Measurements from ENCODE around the gene APBB2. TPM values are rescaled to one million over a fixed set of nuclear protein-coding genes. Genes with fewer than 3 reads are reported as not detected.
"Not testable (repeated sequence)": the region's sequence is repeated elsewhere in the genome, so short reads cannot be mapped to it uniquely, and the experiment has no call there.

The APBB2 gene
- total RNA-seq, 3 donors from 2014 or later (not counting 1 experiment from before 2014, with no cell fraction given): 0.38 to 0.48 TPM; not detected in 1

DNA sequence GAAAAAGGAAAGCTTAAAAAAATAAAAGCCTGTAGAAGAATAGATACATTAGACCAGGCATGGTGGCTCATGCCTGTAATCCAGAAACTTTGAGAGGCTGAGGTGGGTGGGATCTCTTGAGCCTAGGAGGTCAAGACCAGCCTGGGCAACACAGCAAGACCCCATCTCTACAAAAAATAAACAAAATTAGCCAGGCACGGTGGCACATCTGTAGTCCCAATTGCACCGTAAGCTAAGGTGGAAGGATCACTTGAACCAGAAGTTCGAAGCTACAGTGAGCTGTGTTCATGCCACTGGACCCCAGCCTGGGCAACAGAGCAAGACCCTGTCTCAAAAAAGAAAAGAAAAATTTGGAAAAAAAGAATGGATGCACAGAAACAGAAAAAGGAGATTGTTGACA is 149.4 kb downstream of the APBB2 start:
- Mint-ChIP-seq H3K27ac (no peak overlapping the region), H3K4me3 (no peak overlapping the region), H3K27me3 (ENCODE audit: low read depth in 2 of 2) (no peaks in the 10 kb centered on the region), H3K9me3 (peaks cover 0 to under 1% of the 10 kb centered on the region in 2 donors), H3K4me1 (no peaks in the 10 kb centered on the region), H3K36me3 (no peaks in the 10 kb centered on the region)
- Histone ChIP-seq H3K9me3 (ENCODE audit: control insufficient read depth, insufficient read depth, low read length) (no peaks in the 10 kb centered on the region), H3K36me3 (ENCODE audit: control insufficient read depth, insufficient read depth, low read length) (no peaks in the 10 kb centered on the region), H3K27ac (ENCODE audit: low read length) (no peak overlapping the region), H3K4me1 (ENCODE audit: control insufficient read depth, insufficient read depth, low read length) (no peaks in the 10 kb centered on the region), H3K4me3 (ENCODE audit: low read length) (no peak overlapping the region), H3K27me3 (ENCODE audit: control insufficient read depth, insufficient read depth, low read length) (no peaks in the 10 kb centered on the region)
- TF ChIP-seq, protein P1, sequence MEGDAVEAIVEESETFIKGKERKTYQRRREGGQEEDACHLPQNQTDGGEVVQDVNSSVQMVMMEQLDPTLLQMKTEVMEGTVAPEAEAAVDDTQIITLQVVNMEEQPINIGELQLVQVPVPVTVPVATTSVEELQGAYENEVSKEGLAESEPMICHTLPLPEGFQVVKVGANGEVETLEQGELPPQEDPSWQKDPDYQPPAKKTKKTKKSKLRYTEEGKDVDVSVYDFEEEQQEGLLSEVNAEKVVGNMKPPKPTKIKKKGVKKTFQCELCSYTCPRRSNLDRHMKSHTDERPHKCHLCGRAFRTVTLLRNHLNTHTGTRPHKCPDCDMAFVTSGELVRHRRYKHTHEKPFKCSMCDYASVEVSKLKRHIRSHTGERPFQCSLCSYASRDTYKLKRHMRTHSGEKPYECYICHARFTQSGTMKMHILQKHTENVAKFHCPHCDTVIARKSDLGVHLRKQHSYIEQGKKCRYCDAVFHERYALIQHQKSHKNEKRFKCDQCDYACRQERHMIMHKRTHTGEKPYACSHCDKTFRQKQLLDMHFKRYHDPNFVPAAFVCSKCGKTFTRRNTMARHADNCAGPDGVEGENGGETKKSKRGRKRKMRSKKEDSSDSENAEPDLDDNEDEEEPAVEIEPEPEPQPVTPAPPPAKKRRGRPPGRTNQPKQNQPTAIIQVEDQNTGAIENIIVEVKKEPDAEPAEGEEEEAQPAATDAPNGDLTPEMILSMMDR (IDR thresholded peaks at IDR 0.05): no peak
- ATAC-seq: no peak
- DNase-seq: no peak
- intact Hi-C loops (cut with micrococcal nuclease): no loop called here
- WGBS (ENCODE audit: insufficient coverage): 87% methylated on average over 3 of the region's 3 CpGs

DNA sequence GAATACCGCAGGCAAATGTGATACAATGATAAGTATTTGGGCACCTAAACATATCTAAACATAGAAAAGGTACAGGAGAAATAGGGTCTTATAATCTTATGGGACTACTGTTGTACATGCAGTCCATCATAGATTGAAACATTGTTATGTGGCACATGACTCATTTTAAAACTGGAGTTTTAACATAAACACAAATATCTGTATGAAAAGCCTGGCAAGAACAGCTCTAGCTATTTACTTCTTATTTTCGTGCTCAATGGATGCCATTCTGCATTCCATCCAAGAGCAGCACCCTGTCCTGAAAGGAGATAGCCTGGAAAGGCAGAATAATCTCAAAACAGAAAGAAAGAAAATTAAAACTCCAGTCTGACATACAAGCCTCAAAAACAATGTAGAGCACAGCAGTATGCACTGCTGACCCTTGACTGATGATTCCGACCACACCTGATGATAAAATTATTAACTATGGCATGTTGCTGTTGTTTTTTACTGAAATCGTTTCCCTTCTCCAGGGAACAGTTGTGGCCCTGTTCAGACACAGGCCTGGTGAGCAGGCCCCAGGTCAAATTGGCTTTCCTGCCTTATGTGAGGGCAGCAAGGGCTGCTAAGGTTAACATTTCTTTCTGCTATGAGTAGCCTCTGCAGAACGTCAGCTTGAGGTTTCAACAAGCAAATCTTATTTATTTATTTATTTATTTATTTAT is 152.7 kb downstream of the APBB2 start:
- Histone ChIP-seq H3K4me1 (ENCODE audit: control insufficient read depth, insufficient read depth, low read length) (no peaks in the 10 kb centered on the region), H3K27ac (ENCODE audit: low read length) (no peak overlapping the region), H3K4me3 (ENCODE audit: low read length) (no peak overlapping the region), H3K27me3 (ENCODE audit: control insufficient read depth, insufficient read depth, low read length) (no peaks in the 10 kb centered on the region), H3K9me3 (ENCODE audit: control insufficient read depth, insufficient read depth, low read length) (no peaks in the 10 kb centered on the region), H3K36me3 (ENCODE audit: control insufficient read depth, insufficient read depth, low read length) (no peaks in the 10 kb centered on the region)
- TF ChIP-seq, protein P1 (IDR thresholded peaks at IDR 0.05): no peak
- WGBS (ENCODE audit: insufficient coverage): 83% methylated on average over 4 of the region's 5 CpGs
- H3K27me3 Mint-ChIP-seq (ENCODE audit: low read depth in 2 of 2): no peaks in the 10 kb centered on the region
- no peaks in the 10 kb centered on the region for H3K36me3 Mint-ChIP-seq
- DNase-seq (no peak), ATAC-seq (no peak)
- peaks cover 0 to 4% of the 10 kb centered on the region in 2 donors for H3K9me3 Mint-ChIP-seq
- intact Hi-C loops (cut with micrococcal nuclease): no loop called here
- no peaks in the 10 kb centered on the region for H3K4me1 Mint-ChIP-seq
- H3K27ac Mint-ChIP-seq: no peak overlapping the region
- no peak overlapping the region for H3K4me3 Mint-ChIP-seq

DNA sequence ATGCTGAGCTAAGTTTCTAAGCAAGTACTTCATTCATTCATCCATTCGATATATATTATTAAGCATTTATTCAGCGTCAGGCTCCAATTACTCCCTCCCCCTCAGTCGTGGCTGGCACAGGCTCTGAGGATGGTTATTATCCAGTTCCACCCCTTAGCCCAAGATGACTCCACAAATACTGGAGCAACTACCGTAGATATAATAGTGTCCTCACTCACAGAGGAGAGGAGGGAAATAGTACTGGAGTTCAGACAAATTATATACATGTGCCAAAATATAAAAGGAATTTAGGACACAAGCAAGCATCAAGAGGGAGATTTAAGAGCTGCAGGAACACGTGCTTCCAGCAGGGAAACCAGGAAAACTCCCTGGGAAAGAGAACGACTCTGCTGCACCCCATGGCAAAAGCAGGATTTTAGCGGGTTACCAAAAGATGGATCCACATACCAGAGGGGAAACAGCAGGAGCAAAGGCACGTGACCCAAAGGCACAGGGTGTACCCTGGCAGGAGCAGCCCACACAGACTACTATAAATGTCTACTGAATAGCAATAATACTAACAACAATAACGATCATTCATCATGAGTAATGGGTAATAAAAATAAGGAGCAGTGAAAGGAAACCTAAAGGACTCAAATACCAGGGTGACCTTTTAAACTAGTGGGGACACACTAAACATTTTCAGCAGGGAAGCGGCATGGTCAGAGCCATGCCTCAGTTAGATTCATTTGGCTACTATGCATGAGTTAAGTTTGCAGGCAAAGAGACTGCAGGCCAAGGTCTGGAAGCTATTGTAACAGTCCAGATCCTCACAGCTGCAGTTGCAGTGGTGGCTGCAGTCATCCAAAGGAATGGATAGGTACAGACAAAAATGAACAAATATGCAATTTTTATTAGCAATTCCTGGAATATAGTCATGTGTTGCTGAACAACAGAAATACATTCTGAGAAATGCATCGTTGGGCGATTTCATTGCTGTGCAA is 153.7 kb downstream of the APBB2 start:
- no peaks in the 10 kb centered on the region for H3K4me1 ChIP-seq (ENCODE audit: control insufficient read depth, insufficient read depth, low read length)
- TF ChIP-seq, protein P1 (IDR thresholded peaks at IDR 0.05): no peak
- WGBS (ENCODE audit: insufficient coverage): 89% methylated on average over 10 of the region's 12 CpGs
- Mint-ChIP-seq H3K27me3 (ENCODE audit: low read depth in 2 of 2) (peaks cover 0 to 4% of the 10 kb centered on the region in 2 donors), H3K4me1 (no peaks in the 10 kb centered on the region), H3K27ac (no peak overlapping the region), H3K36me3 (no peaks in the 10 kb centered on the region), H3K4me3 (no peak overlapping the region), H3K9me3 (peaks cover 0 to 8% of the 10 kb centered on the region in 2 donors)
- no peak for ATAC-seq
- no peak overlapping the region for H3K4me3 ChIP-seq (ENCODE audit: low read length)
- intact Hi-C loops (cut with micrococcal nuclease): no loop called here
- no peak overlapping the region for H3K27ac ChIP-seq (ENCODE audit: low read length)
- H3K36me3 ChIP-seq (ENCODE audit: control insufficient read depth, insufficient read depth, low read length): no peaks in the 10 kb centered on the region
- H3K27me3 ChIP-seq (ENCODE audit: control insufficient read depth, insufficient read depth, low read length): no peaks in the 10 kb centered on the region
- no peak for DNase-seq
- no peaks in the 10 kb centered on the region for H3K9me3 ChIP-seq (ENCODE audit: control insufficient read depth, insufficient read depth, low read length)

DNA sequence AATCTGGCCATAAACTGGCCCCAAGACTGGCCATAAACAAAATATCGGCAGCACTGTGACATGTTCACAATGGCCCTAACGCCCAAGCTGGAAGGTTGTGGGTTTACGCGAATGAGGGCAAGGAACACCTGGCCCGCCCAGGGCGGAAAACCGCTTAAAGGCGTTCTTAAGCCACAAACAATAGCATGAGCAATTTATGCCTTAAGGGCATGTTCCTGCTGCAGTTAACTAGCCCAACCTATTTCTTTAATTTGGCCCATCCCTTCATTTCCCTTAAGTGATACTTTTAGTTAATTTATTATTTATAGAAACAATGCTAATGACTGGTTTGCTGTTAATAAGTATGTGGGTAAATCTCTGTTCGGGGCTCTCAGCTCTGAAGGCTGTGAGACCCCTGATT is 154.9 kb downstream of the APBB2 start:
- H3K27me3 ChIP-seq (ENCODE audit: control insufficient read depth, insufficient read depth, low read length); ATAC-seq; H3K36me3 Mint-ChIP-seq; H3K27me3 Mint-ChIP-seq (ENCODE audit: low read depth in 2 of 2); DNase-seq; H3K27ac Mint-ChIP-seq; H3K9me3 Mint-ChIP-seq; H3K4me1 ChIP-seq (ENCODE audit: control insufficient read depth, insufficient read depth, low read length); H3K4me3 ChIP-seq (ENCODE audit: low read length); H3K36me3 ChIP-seq (ENCODE audit: control insufficient read depth, insufficient read depth, low read length); intact Hi-C loops (cut with micrococcal nuclease); H3K4me3 Mint-ChIP-seq; H3K4me1 Mint-ChIP-seq; H3K27ac ChIP-seq (ENCODE audit: low read length); H3K9me3 ChIP-seq (ENCODE audit: control insufficient read depth, insufficient read depth, low read length): not testable (repeated sequence)
- WGBS (ENCODE audit: insufficient coverage): 91% methylated on average over 8 of the region's 9 CpGs

Measured in natural killer cell (primary cell).